ENCODE measurements around the gene FBXL5.

- TF ChIP-seq EZH2 (IDR thresholded peaks at IDR 0.05; ENCODE audit: borderline replicate concordance, low read depth, low read length, severe bottlenecking), result no peak
- TF ChIP-seq CTCF (IDR thresholded peaks at IDR 0.05; ENCODE audit: extremely low read depth in 1 of 2, insufficient read depth in 1 of 2, low read depth in 1 of 2, low read length in 2 of 2), result no peak
- no peak for TF ChIP-seq POLR2A (IDR thresholded peaks at IDR 0.05; ENCODE audit: low read depth, low read length)
- no peak for TF ChIP-seq POLR2AphosphoS5 (IDR thresholded peaks at IDR 0.05; ENCODE audit: insufficient read depth, low read depth, low read length)
Observed at GRCh38 chr4:15689540-15689939, 34.4 kb upstream of the FBXL5 start.
